Activated CD8-positive, alpha-beta memory T cell treated with anti-CD3 and anti-CD28 coated beads for 24 hours (primary cell): Measurements from ENCODE around the gene C4A.
"Not testable (repeated sequence)": the region's sequence is repeated elsewhere in the genome, so short reads cannot be mapped to it uniquely, and the experiment has no call there.

Experiments used
- DNase-seq: peaks from one replicate; pipeline ENCODE4 v3.0.0-alpha.2; 2020

Gene C4A

GRCh38 chr6:31961616-31962015, 20.2 kb upstream of the C4A start:
- DNase-seq: no peak

GRCh38 chr6:31963921-31964320, 17.9 kb upstream of the C4A start:
- DNase-seq: no peak

GRCh38 chr6:31965700-31966099, 16.2 kb upstream of the C4A start:
- DNase-seq: no peak

- no peak for DNase-seq
Observed at GRCh38 chr6:31966506-31966905, 15.4 kb upstream of the C4A start.

GRCh38 chr6:31966997-31967925, 14.6 kb upstream of the C4A start:
- DNase-seq: no peak

- no peak for DNase-seq
Observed at GRCh38 chr6:31967926-31968320, 13.9 kb upstream of the C4A start.

GRCh38 chr6:31968326-31968725, 13.5 kb upstream of the C4A start:
- DNase-seq: no peak

- no peak for DNase-seq
Observed at GRCh38 chr6:31968791-31969711, 12.8 kb upstream of the C4A start.

- no peak for DNase-seq
Observed at GRCh38 chr6:31969712-31970603, 11.9 kb upstream of the C4A start.

GRCh38 chr6:31970604-31971271, 11.1 kb upstream of the C4A start:
- no peak for DNase-seq

GRCh38 chr6:31971279-31971992, 10.4 kb upstream of the C4A start:
- DNase-seq: no peak

GRCh38 chr6:31971993-31972708, 9.7 kb upstream of the C4A start, which contains the start of gene DXO:
Gene DXO (minus strand): TSS chr6:31972138. CDS start chr6:31971675, 463 bp downstream.
- DNase-seq: peak; percentile 99

- no peak for DNase-seq
Observed at GRCh38 chr6:31972709-31973350, 9.0 kb upstream of the C4A start.

- DNase-seq: not testable (repeated sequence)
Observed at GRCh38 chr6:31976065-31976464, 5.8 kb upstream of the C4A start.

- DNase-seq: no peak
Observed at GRCh38 chr6:31977816-31978431, 3.9 kb upstream of the C4A start.

- DNase-seq: no peak
Observed at GRCh38 chr6:31978831-31979230, 3.0 kb upstream of the C4A start.

GRCh38 chr6:31979238-31979898, 2.5 kb upstream of the C4A start:
- DNase-seq: no peak

- not testable (repeated sequence) for DNase-seq
Observed at GRCh38 chr6:31980195-31980876, 1.5 kb upstream of the C4A start.
